Measurements from ENCODE around the gene MRAP2.
"Not testable (repeated sequence)": the region's sequence is repeated elsewhere in the genome, so short reads cannot be mapped to it uniquely, and the experiment has no call there.

The MRAP2 gene

GRCh38 chr6:84082689-84083265, 49.2 kb downstream of the MRAP2 start:
- no peak overlapping the region for H3K27ac ChIP-seq
- TF ChIP-seq CTCF (conservative IDR thresholded peaks at IDR 0.05; ENCODE audit: low read depth), result no peak
- CTCF ChIA-PET, result interaction anchor here (1.0 kb wide), 1 partner anchor 50 kb away, joined by 3 read pairs; no protein-coding TSS in a partner anchor
- POLR2A ChIA-PET (ENCODE audit: low non-redundant PET), result no interaction called here
- DNase-seq (ENCODE audit: low spot score), result no peak

- POLR2A ChIA-PET (ENCODE audit: low non-redundant PET), result not testable (repeated sequence)
- CTCF ChIA-PET, result interaction anchor here (0.7 kb wide), 1 partner anchor 151 kb away, joined by 3 read pairs; no protein-coding TSS in a partner anchor
Observed at GRCh38 chr6:84084705-84085104, 51.1 kb downstream of the MRAP2 start.

GRCh38 chr6:84086056-84086455, 52.5 kb downstream of the MRAP2 start:
- TF ChIP-seq CTCF (conservative IDR thresholded peaks at IDR 0.05; ENCODE audit: low read depth), result no peak
- no peak for DNase-seq (ENCODE audit: low spot score)
- H3K27ac ChIP-seq, result no peak overlapping the region
- ChIA-PET POLR2A (ENCODE audit: low non-redundant PET) (no interaction called here), CTCF (no interaction called here)

More at GRCh38 chr6:84084705-84085104, 51.1 kb downstream of the MRAP2 start:
- H3K27ac ChIP-seq; DNase-seq (ENCODE audit: low spot score): not testable (repeated sequence)

- H3K27ac ChIP-seq, result no peak overlapping the region
- TF ChIP-seq CTCF (conservative IDR thresholded peaks at IDR 0.05; ENCODE audit: low read depth), result no peak
- POLR2A ChIA-PET (ENCODE audit: low non-redundant PET), result no interaction called here
- CTCF ChIA-PET, result no interaction called here
- DNase-seq (ENCODE audit: low spot score), result no peak
Observed at GRCh38 chr6:84086545-84087429, 53.2 kb downstream of the MRAP2 start.

- ChIA-PET CTCF (interaction anchor here (0.7 kb wide), 1 partner anchor 1752 kb away, joined by 9 read pairs; no protein-coding TSS in a partner anchor), POLR2A (ENCODE audit: low non-redundant PET) (no interaction called here)
- DNase-seq (ENCODE audit: low spot score), result no peak
- H3K27ac ChIP-seq, result no peak overlapping the region
- TF ChIP-seq CTCF (conservative IDR thresholded peaks at IDR 0.05; ENCODE audit: low read depth), result no peak
Observed at GRCh38 chr6:84089081-84089480, 55.5 kb downstream of the MRAP2 start.

GRCh38 chr6:84089552-84089951, 56.0 kb downstream of the MRAP2 start:
- CTCF ChIA-PET, result interaction anchor here (0.6 to 0.7 kb wide), 2 partner anchors 317 to 1751 kb away, joined by 3 to 9 read pairs; no protein-coding TSS in a partner anchor
- no peak for TF ChIP-seq CTCF (conservative IDR thresholded peaks at IDR 0.05; ENCODE audit: low read depth)
- no peak for DNase-seq (ENCODE audit: low spot score)
- POLR2A ChIA-PET (ENCODE audit: low non-redundant PET), result no interaction called here
- no peak overlapping the region for H3K27ac ChIP-seq

Measured in RWPE1 (cell line).